IMR-90 (cell line): Measurements from ENCODE around the gene DOCK2. TPM values are rescaled to one million over a fixed set of nuclear protein-coding genes. Genes with fewer than 3 reads are reported as not detected.

Source experiments
- ATAC-seq: fragments of 200-7000 bp; cut with Tn5 transposase; 2 replicates; pipeline ENCODE4 v1.9.1; 2020; ENCODE audit warnings: low read depth, mild to moderate bottlenecking, moderate library complexity
- BruUV-seq: library from RNA; stranded (reverse); fragments of 400-500 nt; replicated peaks from 2 replicates; lab custom pipeline; 2021; lab: Mats Ljungman, UMichigan
- CTCF ChIA-PET: fragments of 300-600 bp; formaldehyde crosslinking; extraction: SDS; loops from one replicate; lab custom pipeline; 2021; ENCODE audit warnings: antibody characterized with exemption; lab: Yijun Ruan, JAX
- POLR2A ChIA-PET: fragments of 300-600 bp; sonication (Branson Sonifier 250); formaldehyde crosslinking; loops from one replicate; lab custom pipeline; 2022; ENCODE audit warnings: antibody characterized with exemption; ENCODE audit not compliant: unreplicated experiment; lab: Charles Lee
- DNase-seq: peaks from one replicate; pipeline ENCODE4 v3.0.0; 2013
- H2AFZ ChIP-seq: replicated peaks from 2 replicates; pipeline ENCODE3; 2013; ENCODE audit warnings: low read length, mild to moderate bottlenecking; ENCODE audit not compliant: poor library complexity
- H2AK5ac ChIP-seq: 2 replicates; pipeline ENCODE4 v1.6.1; 2013; ENCODE audit warnings: low read depth, low read length, inconsistent platforms
- H2AK9ac ChIP-seq: replicated peaks from 2 replicates; pipeline ENCODE3; 2013; ENCODE audit warnings: mild to moderate bottlenecking, low read depth, low read length, moderate library complexity; ENCODE audit not compliant: poor library complexity
- H2BK120ac ChIP-seq: 2 replicates; pipeline ENCODE4 v1.6.1; 2013; ENCODE audit warnings: low read depth, low read length, inconsistent platforms
- H2BK15ac ChIP-seq: 3 replicates; pipeline ENCODE4 v1.6.1; 2013; ENCODE audit warnings: low read depth, low read length, inconsistent platforms
- H2BK20ac ChIP-seq: 2 replicates; pipeline ENCODE4 v1.6.1; 2013; ENCODE audit warnings: low read depth, mild to moderate bottlenecking, inconsistent platforms, low read length, moderate library complexity
- H2BK5ac ChIP-seq: 2 replicates; pipeline ENCODE4 v1.6.1; 2013; ENCODE audit warnings: mild to moderate bottlenecking, low read depth, low read length, inconsistent platforms; ENCODE audit not compliant: poor library complexity, severe bottlenecking
- H3K14ac ChIP-seq: replicated peaks from 2 replicates; pipeline ENCODE4 v1.6.1; 2013; ENCODE audit warnings: low read depth, low read length, inconsistent platforms
- H3K18ac ChIP-seq: 2 replicates; pipeline ENCODE4 v1.6.1; 2013; ENCODE audit warnings: low read depth, low read length, control low read depth
- H3K23ac ChIP-seq: 2 replicates; pipeline ENCODE4 v1.6.1; 2013; ENCODE audit warnings: low read depth, low read length, inconsistent platforms
- H3K27ac ChIP-seq: 2 replicates; pipeline ENCODE4 v1.5.1; 2013; ENCODE audit warnings: mild to moderate bottlenecking, control low read depth, low read length; ENCODE audit not compliant: insufficient read depth
- H3K27me3 ChIP-seq: 2 replicates; pipeline ENCODE4 v1.6.1; 2013; ENCODE audit warnings: low read length; ENCODE audit not compliant: control insufficient read depth, insufficient read depth
- H3K36me3 ChIP-seq: 2 replicates; pipeline ENCODE4 v1.6.1; 2013; ENCODE audit warnings: low read length, mixed read lengths; ENCODE audit not compliant: control insufficient read depth, insufficient read depth
- H3K4ac ChIP-seq: 2 replicates; pipeline ENCODE4 v1.6.1; 2013; ENCODE audit warnings: low read depth, low read length, inconsistent platforms
- H3K4me1 ChIP-seq: 2 replicates; pipeline ENCODE4 v1.6.1; 2013; ENCODE audit warnings: low read length, mixed read lengths; ENCODE audit not compliant: control insufficient read depth, insufficient read depth
- H3K4me2 ChIP-seq: 2 replicates; pipeline ENCODE4 v1.6.1; 2013; ENCODE audit warnings: low read depth, mild to moderate bottlenecking, control low read depth, low read length, moderate library complexity
- H3K4me3 ChIP-seq: 2 replicates; pipeline ENCODE4 v1.5.1; 2013; ENCODE audit warnings: low read depth, mild to moderate bottlenecking, control low read depth, low read length, moderate library complexity; ENCODE audit not compliant: insufficient read depth
- H3K56ac ChIP-seq: 2 replicates; pipeline ENCODE4 v1.6.1; 2013; ENCODE audit warnings: low read length, inconsistent platforms; ENCODE audit not compliant: insufficient read depth; ENCODE audit errors: extremely low read depth
- H3K79me1 ChIP-seq, 2 experiments: 2 replicates each; pipeline ENCODE4 v1.6.1; 2013; ENCODE audit warnings: low read length in 2 of 2, inconsistent platforms in 1 of 2, low read depth in 1 of 2
- H3K9ac ChIP-seq: 2 replicates; pipeline ENCODE4 v1.6.1; 2013; ENCODE audit warnings: low read depth, low read length, control low read depth
- H3K9me1 ChIP-seq: 2 replicates; pipeline ENCODE4 v1.6.1; 2013; ENCODE audit warnings: low read length, inconsistent platforms; ENCODE audit not compliant: insufficient read depth
- H3K9me3 ChIP-seq: 2 replicates; pipeline ENCODE4 v1.6.1; 2013; ENCODE audit warnings: low read length; ENCODE audit not compliant: control insufficient read depth, insufficient read depth
- H4K20me1 ChIP-seq: 2 replicates; pipeline ENCODE4 v1.6.1; 2013; ENCODE audit warnings: low read length, inconsistent platforms; ENCODE audit not compliant: insufficient read depth
- H4K5ac ChIP-seq: 2 replicates; pipeline ENCODE4 v1.6.1; 2013; ENCODE audit warnings: mild to moderate bottlenecking, low read depth, low read length, control low read depth
- H4K8ac ChIP-seq, 2 experiments: 2 replicates each; pipeline ENCODE4 v1.6.1; 2013; ENCODE audit warnings: low read depth in 2 of 2, low read length in 2 of 2, control low read depth in 1 of 2, inconsistent platforms in 1 of 2
- H4K91ac ChIP-seq: 2 replicates; pipeline ENCODE4 v1.6.1; 2013; ENCODE audit warnings: low read depth, low read length, inconsistent platforms; ENCODE audit not compliant: insufficient read depth
- BHLHE40 ChIP-seq: fragments of 150-350 bp; IDR thresholded peaks from 2 replicates; pipeline ENCODE4 v1.6.1; 2016; ENCODE audit warnings: mild to moderate bottlenecking, low read depth, low read length
- CHD1 ChIP-seq: IDR thresholded peaks from 2 replicates; pipeline ENCODE4 v1.6.1; 2012; ENCODE audit warnings: low read depth, low read length, improper control_type of control experiment
- CTCF ChIP-seq: conservative IDR thresholded peaks from 2 replicates; pipeline ENCODE4 v1.5.1; 2012; ENCODE audit warnings: mild to moderate bottlenecking, low read depth, low read length, improper control_type of control experiment
- FOS ChIP-seq: fragments of 150-350 bp; IDR thresholded peaks from 2 replicates; pipeline ENCODE4 v1.6.1; 2016; ENCODE audit warnings: low read depth, low read length
- MAZ ChIP-seq: IDR thresholded peaks from 2 replicates; pipeline ENCODE4 v1.6.1; 2012; ENCODE audit warnings: low read depth, mild to moderate bottlenecking, low read length, improper control_type of control experiment, moderate library complexity, borderline replicate concordance
- NFE2L2 ChIP-seq: fragments of 150-350 bp; IDR thresholded peaks from 2 replicates; pipeline ENCODE4 v1.6.1; 2016; ENCODE audit warnings: low read depth, mild to moderate bottlenecking, low read length
- POLR2A ChIP-seq: IDR thresholded peaks from 2 replicates; pipeline ENCODE4 v1.6.1; 2012; ENCODE audit warnings: mild to moderate bottlenecking, low read depth, low read length
- RAD21 ChIP-seq: IDR thresholded peaks from 2 replicates; pipeline ENCODE4 v1.6.1; 2012; ENCODE audit warnings: low read length, improper control_type of control experiment
- WGBS, 2 experiments: methylation state at CpG; one replicate each; pipeline versions ENCODE4 v1.1.5 to v1.1.7; 2013; ENCODE audit warnings: missing lambda C conversion rate in 2 of 2; ENCODE audit not compliant: insufficient read length in 1 of 2; ENCODE audit errors: extremely low coverage in 2 of 2; 5-methylcytosine and 5-hydroxymethylcytosine counted together
- dilution Hi-C: fragments of 300-500 bp; cut with HindIII; formaldehyde crosslinking; loops from one replicate; pipeline ENCODE4 v1.14.3; 2018; ENCODE audit warnings: low sequenced_read_pairs; ENCODE audit not compliant: unreplicated experiment
- in situ Hi-C: fragments of 300-500 bp; cut with MboI; formaldehyde crosslinking; loops from 3 replicates; pipeline ENCODE4 v1.14.3; 2019; ENCODE audit warnings: low sequenced_read_pairs, inconsistent platforms, mixed read lengths
- intact Hi-C: fragments of 100-400 bp; cut with micrococcal nuclease; formaldehyde crosslinking; loops from 2 replicates; pipeline ENCODE4 v1.10.0; 2022
- polyA plus RNA-seq, 3 experiments: library from polyadenylated mRNA; depleted of rRNA; stranded (reverse); fragments of >200 nt; gene quantifications; 2 replicates each; pipeline ENCODE4 v1.2.3, GENCODE V29; 2012; ENCODE audit warnings: low replicate concordance in 1 of 3
- total RNA-seq: library from RNA; depleted of rRNA; stranded (reverse); fragments of >200 nt; gene quantifications from 2 replicates; pipeline ENCODE4 v1.2.3, GENCODE V29; 2012

Gene DOCK2
- total and polyA plus RNA-seq, 2 of the 4 experiments (the other 2 are of a cell fraction), result 0.72 to 3.0 TPM

- intact Hi-C loops (no loop called here), dilution Hi-C loops (no loop called here), in situ Hi-C loops (no loop called here)
- TF ChIP-seq FOS (no peak), NFE2L2 (no peak), POLR2A (no peak), MAZ (no peak), CHD1 (no peak), RAD21 (no peak), CTCF (no peak), BHLHE40 (no peak)
- BruUV-seq, result no TSS peak
- Histone ChIP-seq H2BK5ac (no peak overlapping the region), H2BK15ac (no peak overlapping the region), H3K4me3 (no peak overlapping the region), H3K18ac (no peak overlapping the region), H4K20me1 (no peaks in the 10 kb centered on the region), H3K4me1 (no peaks in the 10 kb centered on the region), H2BK20ac (no peak overlapping the region), H3K79me1 (no peaks in the 10 kb centered on the region), H2AFZ (no peak overlapping the region), H3K9ac (no peak overlapping the region), H4K91ac (no peak overlapping the region), H3K27me3 (peaks cover 2% of the 10 kb centered on the region), H3K9me3 (no peaks in the 10 kb centered on the region), H3K4ac (no peak overlapping the region), H2AK5ac (no peak overlapping the region), H3K14ac (no peak overlapping the region), H3K27ac (no peak overlapping the region), H4K5ac (no peak overlapping the region), H4K8ac (no peak overlapping the region), H3K56ac (no peak overlapping the region), H3K9me1 (no peaks in the 10 kb centered on the region), H3K4me2 (no peak overlapping the region), H3K36me3 (no peaks in the 10 kb centered on the region), H3K23ac (no peak overlapping the region), H2AK9ac (no peak overlapping the region), H2BK120ac (no peak overlapping the region)
- ChIA-PET POLR2A (no interaction called here), CTCF (no interaction called here)
- WGBS, 2 experiments, result 30% methylated on average over 2 of the region's 10 CpGs; no CpG with 5 or more reads in 1 of the 2 experiments
- ATAC-seq, result no peak
- DNase-seq, result no peak
Observed at GRCh38 chr5:170034231-170034630, 397.2 kb downstream of the DOCK2 start.
